Measurements from ENCODE around the gene EIF4G3.
"Not testable (repeated sequence)": the region's sequence is repeated elsewhere in the genome, so short reads cannot be mapped to it uniquely, and the experiment has no call there.

EIF4G3 gene

GRCh38 chr1:21065851-21066250 lies 110.8 kb downstream of the EIF4G3 start:
- no peak for DNase-seq (ENCODE audit: low read depth)

- DNase-seq (ENCODE audit: low read depth) = no peak
These were observed 112.6 kb downstream of the EIF4G3 start for GRCh38 chr1:21064057-21064456.

GRCh38 chr1:21060523-21060922 lies 116.2 kb downstream of the EIF4G3 start:
- DNase-seq (ENCODE audit: low read depth) = no peak

GRCh38 chr1:21059021-21059420 lies 117.7 kb downstream of the EIF4G3 start:
- no peak for DNase-seq (ENCODE audit: low read depth)

GRCh38 chr1:21058035-21058793 lies 118.5 kb downstream of the EIF4G3 start:
- no peak for DNase-seq (ENCODE audit: low read depth)

DNA sequence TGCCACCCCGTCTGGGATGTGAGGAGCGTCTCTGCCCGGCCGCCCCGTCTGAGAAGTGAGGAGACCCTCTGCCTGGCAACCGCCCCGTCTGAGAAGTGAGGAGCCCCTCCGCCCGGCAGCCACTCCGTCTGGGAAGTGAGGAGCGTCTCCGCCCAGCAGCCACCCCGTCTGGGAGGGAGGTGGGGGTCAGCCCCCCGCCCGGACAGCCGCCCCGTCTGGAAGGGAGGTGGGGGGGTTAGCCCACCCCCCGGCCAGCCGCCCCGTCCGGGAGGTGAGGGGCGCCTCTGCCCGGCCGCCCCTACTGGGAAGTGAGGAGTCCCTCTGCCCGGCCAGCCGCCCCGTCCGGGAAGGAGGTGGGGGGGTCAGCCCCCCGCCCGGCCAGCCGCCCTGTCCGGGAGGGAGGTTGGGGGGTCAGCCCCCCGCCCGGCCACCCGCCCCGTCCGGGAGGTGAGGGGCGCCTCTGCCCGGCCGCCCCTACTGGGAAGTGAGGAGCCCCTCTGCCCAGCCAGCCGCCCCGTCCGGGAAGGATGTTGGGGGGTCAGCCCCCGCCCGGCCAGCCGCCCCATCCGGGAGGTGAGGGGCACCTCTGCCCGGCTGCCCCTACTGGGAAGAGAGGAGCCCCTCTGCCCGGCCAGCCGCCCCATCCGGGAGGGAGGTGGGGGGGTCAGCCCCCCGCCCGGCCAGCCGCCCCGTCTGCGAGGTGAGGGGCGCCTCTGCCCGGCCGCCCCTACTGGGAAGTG lies 123.3 kb downstream of the EIF4G3 start:
- DNase-seq (ENCODE audit: low read depth) = not testable (repeated sequence)

DNA sequence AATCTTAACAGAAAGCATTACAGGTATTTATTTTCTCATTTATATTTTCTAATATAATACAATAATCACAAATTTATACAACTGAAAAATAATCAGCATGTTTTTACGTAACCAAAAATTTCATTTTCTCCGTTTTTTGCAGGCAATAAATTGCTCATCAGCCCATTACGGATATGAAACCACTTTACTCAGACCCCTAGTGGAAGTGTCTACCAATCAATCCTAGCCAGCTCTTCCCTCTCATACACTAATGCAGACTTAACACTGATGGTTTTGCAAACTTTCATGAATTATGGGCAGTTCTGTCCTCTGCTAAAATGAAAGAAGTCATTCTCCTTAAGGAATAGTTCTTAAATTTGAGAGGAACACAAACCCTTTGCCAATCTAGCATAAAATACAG lies 124.7 kb downstream of the EIF4G3 start:
- no peak for DNase-seq (ENCODE audit: low read depth)

DNA sequence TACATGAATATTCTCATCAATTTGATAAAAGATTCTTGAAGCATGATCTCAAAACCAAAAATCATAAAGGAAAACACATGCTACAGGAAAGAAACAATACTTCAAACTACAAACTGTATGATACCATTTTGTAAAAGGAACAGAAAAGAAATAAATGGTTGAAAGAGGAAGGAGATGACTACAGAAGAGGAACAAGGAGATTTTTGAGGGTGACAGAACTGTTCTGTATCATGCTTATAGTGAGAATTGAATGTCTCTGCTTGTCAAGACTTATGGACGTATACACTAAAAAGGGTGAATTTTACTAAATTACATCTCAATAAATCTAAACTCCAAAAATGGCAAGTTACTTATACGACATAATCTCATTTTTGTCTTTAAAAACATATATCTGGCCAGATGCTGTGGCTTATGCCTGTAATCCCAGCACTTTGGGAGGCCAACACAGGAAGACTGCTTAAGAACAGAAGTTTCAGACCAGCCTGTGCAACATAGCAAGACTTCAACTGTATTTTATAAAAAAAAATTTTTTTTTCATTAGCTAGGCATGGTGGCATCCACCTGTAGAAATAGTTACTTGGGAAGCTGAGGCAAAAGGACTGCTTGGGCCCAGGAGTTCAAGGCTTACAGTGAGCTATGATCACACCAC lies 125.4 kb downstream of the EIF4G3 start:
- no peak for DNase-seq (ENCODE audit: low read depth)

GRCh38 chr1:21050031-21050430 lies 126.7 kb downstream of the EIF4G3 start:
- DNase-seq (ENCODE audit: low read depth) = peak; percentile 72

- DNase-seq (ENCODE audit: low read depth) = no peak
These were observed 128.2 kb downstream of the EIF4G3 start for GRCh38 chr1:21048462-21048861.

- DNase-seq (ENCODE audit: low read depth) = no peak
These were observed 130.6 kb downstream of the EIF4G3 start for GRCh38 chr1:21046132-21046531.

- DNase-seq (ENCODE audit: low read depth) = no peak
These were observed 131.3 kb downstream of the EIF4G3 start for GRCh38 chr1:21045351-21045750.

DNA sequence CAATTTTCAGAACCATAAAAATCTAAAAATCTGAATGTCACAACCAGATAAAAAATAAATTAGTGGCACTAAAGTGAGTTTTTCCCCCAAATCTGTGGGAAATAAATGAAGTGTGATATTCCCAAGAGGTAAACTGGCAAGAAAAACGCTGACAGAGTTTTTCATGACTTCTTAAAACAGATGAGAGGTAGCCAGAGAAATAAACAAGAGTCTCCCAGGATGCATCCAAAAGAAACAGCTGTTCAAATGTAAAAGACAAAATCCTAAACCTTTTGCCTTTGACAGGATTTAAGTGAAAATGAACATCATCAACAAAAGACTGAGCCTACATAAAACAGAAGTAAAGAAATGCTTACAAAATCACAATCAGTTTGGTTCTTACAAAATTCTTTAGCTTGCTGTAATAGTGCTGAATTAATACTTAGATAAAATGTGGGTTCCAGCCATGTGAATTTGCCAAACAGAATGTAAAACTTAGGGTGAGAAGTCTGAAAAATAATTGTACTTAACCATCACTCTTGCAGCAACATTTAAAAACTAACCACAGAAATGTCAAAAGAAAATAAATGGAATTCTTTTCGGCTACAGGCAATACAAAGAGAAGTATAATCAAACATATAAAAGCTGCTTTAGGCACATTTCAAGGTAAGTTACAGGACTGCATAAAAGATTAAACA lies 133.6 kb downstream of the EIF4G3 start:
- DNase-seq (ENCODE audit: low read depth) = peak; percentile 77

DNA sequence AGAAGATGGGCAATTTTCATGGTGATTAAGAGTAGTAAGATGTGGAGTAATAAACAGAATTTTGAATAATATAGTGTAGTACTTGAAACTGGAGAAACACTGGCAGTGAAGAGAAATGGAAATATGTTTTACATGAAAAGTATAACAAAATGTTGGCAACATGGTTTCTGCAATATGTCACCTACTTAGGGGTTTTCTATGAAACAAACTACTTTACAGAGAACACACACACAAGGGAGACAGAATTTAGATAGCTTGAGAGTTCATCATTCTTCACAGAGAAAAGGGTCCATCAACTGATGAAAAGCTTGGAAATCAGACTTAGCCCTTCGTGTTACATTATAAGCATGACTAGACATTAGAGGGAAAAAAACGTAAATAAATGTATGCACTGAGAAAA lies 135.2 kb downstream of the EIF4G3 start:
- no peak for DNase-seq (ENCODE audit: low read depth)

- DNase-seq (ENCODE audit: low read depth) = no peak
These were observed 139.6 kb downstream of the EIF4G3 start for GRCh38 chr1:21037091-21037490.

GRCh38 chr1:21035794-21036193 lies 140.9 kb downstream of the EIF4G3 start:
- DNase-seq (ENCODE audit: low read depth) = no peak

GRCh38 chr1:21034725-21035628 lies 141.7 kb downstream of the EIF4G3 start:
- DNase-seq (ENCODE audit: low read depth) = no peak

DNA sequence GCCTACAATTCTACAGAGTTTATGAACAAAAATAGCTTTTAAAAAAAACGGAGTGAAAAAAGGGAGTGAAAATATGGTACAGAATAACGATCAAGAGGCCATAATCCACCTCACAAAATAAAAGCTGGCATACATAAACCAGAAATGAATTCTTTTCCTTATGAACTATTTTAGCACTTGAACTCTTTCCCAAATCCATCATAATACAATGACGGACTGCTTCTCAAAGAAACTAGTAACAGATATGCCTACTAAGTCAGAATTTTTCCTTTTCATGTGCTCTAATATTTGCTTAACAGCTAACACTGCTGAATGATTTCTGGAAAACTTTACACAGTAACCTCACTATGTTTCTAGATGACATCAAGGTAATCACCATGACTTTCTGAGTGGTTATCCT lies 144.0 kb downstream of the EIF4G3 start:
- no peak for DNase-seq (ENCODE audit: low read depth)

DNA sequence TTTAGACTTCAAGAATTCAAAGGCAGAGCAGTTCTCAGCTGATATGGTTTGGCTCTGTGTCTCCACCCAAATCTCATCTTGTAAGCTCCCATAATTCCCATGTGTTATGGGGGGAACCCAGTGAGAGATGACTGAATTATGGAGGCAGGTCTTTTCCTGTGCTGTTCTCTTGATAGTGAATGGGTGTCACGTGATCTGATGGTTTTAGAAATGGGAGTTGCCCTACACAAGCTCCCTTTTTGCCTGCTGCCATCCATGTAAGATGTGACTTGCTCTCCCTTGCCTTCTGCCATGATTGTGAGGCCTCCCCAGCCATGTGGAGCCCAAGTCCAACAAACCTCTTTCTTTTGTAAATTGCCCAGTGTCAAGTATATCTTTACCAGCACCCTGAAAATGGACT lies 146.5 kb downstream of the EIF4G3 start:
- DNase-seq (ENCODE audit: low read depth) = no peak

GRCh38 chr1:21028520-21029145 lies 148.1 kb downstream of the EIF4G3 start:
- DNase-seq (ENCODE audit: low read depth) = no peak

- DNase-seq (ENCODE audit: low read depth) = no peak
These were observed 148.9 kb downstream of the EIF4G3 start for GRCh38 chr1:21027805-21028204.

Data from fibroblast of gingiva (primary cell).